Activated CD4-positive, CD25-positive, alpha-beta regulatory T cell treated with anti-CD3 and anti-CD28 coated beads, Interleukin-2, amount 50 U/mL, for 72 hours (primary cell): Measurements from ENCODE around the gene NRL.
A peak's percentile ranks its signal among the peaks of the same experiment; 100 is the strongest.
"Not testable (repeated sequence)": the region's sequence is repeated elsewhere in the genome, so short reads cannot be mapped to it uniquely, and the experiment has no call there.

Experiments used
- DNase-seq: peaks from one replicate; pipeline ENCODE4 v3.0.0; 2021

NRL gene

DNA sequence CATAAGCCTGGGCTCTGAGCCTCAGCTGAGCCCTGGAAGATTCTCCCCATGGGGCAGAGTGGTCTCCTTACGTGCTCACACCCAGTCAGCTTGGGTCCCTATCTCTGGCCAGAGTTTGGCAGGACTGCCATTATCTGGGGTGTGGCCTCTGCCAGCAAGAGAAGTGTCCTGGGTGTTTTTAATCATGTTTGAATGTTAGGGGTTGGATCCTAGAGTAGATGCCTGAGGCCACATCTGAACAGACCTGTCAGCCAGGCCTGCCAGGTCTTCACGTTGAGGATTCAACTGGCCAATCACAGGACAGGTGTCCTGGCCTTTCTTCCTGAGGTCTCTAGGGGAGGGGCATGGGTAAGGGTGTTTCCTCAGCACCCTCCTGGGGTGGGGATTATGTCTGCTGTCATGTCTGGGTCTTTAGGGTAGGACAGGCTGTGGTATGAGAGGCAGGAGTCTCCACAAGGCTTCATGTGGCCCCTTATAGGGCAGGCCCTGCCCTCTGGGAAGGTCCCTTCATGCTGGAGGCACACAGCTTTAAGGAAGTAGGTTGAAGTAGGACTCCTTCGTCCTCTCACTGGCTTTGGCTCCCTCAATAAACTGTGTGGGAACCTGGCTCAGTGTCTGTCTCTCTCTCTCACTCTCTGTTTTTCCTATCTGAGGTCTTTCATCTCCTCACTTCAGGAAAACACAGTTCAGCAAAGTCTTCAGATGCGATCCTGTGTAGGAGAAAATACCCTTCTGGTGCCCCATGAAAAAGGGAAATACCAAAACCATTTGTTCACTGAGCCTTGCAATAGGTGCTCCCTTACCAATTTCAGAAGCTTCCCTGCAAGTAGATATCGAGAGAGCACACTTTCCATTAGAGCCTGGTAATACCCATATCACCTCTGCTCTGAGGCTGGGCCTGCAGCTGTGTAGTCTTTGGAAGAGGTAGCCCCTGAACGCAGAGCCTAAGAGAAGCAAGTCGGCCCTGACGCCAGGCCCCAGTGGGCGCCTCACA, 9.0 kb upstream of the NRL start:
- DNase-seq, result no peak

DNA sequence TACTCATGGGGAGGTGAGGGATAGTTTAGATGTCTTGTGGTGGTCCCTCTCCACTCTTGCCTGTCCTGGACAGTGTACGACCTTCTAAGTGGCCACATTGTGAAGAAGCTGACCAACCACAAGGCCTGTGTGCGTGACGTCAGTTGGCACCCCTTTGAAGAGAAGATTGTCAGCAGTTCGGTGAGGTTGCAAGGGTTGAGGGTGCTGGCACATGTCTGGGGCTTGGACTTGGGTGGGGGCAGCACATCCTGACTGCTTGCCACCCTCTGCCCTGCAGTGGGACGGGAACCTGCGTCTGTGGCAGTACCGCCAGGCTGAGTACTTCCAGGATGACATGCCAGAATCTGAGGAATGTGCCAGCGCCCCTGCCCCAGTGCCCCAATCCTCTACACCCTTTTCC, 8.1 kb upstream of the NRL start:
- no peak for DNase-seq

DNA sequence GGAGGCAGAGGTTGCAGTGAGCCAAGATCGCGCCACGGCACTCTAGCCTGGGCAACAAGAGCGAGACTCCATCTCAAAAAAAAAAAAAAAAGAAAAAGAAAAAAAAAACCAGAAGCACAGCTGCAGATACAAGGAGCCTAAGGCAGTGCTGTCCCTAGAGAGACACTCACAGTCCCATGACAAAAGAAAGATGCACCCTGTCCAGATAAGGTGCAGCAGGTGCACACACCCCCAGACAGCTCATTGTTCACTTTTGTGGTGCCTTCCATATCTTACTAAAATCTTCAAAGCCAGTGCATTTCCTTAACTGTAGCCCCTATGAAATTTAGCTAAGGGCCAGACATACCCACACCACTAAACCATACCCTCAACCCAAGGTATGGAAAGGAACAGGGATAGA, 7.7 kb upstream of the NRL start:
- DNase-seq, result no peak

DNA sequence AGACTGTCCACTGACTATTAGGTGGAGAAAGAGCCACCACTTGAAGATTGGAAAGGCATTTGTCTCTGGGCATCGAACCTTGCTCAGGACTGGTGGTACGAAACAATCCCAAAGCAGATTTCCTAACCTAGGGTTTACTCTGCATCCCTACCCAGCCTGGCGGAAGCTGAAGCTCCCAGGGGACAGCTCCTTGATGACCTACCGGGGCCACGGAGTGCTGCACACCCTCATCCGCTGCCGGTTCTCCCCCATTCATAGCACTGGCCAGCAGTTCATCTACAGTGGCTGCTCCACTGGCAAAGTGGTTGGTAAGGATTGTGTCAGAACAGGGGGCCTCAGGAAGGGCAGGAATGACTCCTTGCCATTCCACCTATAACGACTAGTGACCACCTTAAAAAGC, 6.5 kb upstream of the NRL start:
- no peak for DNase-seq

DNA sequence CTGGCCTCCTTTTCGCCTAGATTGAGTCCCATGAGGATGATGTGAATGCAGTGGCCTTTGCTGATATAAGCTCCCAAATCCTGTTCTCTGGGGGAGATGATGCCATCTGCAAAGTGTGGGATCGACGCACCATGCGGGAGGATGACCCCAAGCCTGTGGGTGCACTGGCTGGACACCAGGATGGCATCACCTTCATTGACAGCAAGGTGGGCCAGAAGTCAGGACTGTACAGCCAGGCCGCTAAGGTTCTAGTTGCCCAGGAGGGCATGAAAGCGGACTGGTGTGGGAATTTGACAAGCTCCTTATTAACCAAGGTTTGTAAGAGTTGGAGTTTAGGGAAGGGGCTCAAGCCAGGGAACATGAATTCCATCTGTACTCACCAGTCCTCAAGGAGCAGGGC, 4.9 kb upstream of the NRL start:
- DNase-seq, result no peak

DNA sequence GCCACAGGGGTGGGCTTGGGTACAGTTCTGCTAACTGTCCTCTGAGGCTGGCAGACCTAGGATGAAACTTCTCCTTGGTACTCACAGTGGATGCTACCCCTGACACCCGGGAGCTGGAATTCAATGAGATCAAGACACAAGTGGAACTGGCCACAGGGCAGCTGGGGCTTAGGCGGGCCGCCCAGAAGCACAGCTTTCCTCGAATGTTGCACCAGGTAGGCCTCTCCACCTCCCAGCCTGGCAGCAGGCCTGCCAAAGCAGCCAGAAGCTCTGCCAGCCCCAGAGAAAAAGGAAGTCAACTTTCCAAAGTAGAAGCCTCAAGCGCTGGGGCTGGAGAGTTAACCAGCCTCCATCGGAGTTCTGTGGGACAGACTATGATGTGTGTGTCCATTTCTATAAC, 2.4 kb upstream of the NRL start:
- no peak for DNase-seq

DNA sequence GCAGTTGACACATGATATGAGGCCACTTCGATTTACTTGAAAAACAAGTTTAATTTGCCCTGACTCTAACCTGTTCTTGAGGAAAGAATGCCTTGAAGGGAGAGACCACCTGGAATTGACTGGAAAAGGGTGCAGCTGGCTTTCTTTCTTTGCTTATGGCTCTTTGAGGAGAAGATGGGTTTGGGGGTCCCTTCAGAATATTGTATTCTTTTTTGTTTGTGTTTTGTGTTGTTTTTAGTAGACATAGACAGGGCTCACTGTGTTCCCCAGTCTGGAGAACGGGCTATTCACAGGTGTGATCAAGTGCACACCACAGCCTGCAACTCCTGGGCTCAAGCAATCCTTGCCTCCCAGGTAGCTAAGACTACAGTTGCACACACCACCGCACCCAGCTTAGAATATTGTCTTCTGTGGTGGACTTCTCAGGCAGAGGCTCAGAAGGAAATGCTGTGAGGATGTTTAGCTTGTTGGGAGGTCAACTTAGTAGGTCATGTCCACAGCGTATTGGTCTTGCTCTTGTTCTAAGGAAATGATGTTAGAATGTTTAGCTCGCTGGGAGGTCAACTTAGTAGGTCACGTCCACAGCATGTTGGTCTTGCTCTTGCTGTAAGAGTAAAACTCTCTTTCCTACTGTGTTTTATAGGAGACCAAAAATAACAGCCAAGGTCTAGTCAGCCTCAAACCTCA, 1.5 kb upstream of the NRL start:
- DNase-seq, result no peak

DNA sequence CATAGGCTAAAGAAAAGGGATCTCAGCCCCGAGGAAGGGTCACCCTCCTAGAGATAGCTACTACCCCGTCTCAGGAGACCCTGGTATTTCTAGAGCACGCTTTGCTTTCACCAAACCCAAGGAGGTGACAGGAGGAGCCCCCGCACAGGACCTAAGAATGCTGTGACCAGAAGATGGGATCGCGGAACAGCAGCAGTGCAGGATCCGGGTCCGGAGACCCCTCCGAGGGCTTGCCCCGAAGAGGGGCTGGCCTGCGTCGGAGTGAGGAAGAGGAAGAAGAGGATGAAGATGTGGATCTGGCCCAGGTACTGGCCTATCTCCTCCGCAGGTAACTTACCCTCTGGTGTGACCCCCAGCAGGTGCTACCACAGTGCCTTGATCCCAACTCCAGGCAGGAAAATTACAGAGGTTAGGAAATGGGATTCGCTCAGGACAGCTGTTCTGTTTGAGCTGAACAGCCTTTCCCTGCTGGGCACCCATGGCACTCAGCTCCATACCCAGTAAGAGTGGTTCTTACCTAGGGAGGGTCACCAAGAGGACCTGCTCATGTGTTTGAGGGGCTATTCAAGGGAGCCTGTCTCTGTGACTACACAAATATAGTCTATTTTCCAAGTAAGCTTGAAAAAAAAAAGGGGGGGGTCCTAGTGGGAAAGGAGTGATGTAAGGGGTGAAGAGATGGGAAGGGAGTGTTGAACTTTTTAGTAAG, 826 bp upstream of the NRL start:
- no peak for DNase-seq

DNA sequence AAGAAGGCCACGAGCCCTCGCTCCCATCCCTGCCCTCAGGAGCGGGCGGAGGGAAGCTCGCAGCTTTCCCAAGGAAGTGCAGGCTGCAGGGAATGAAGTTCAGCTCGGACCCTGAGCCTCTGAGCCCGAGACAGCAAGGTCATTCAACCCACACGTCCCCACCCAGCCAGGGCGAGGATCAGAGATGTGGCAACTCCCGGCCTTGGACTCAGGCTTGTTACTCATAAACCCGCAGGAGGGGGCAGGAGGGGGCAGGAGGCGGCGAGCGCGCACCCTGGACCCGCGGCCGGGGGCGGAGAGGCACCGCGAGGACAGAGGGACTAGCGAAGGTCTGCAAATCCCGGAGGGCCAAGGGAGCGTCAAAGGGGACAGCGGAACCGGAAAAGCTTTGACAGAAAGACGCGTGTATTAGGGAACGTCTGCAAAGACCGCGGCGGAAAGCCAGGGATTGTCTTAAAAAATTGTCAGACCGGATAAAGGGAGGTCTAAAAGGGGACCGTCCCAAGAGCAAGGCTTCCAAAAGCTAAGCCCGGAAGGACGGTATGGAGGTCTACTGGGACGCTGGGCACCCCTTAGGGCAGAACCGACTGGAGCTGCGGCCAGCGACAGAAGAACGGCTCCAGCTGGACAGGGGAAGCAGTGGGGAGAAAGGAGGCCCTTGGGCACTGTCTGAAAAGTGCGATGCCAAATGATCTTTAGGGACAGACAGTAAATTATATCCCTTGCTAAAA, 783 bp downstream of the NRL start:
- peak; percentile 72 for DNase-seq

DNA sequence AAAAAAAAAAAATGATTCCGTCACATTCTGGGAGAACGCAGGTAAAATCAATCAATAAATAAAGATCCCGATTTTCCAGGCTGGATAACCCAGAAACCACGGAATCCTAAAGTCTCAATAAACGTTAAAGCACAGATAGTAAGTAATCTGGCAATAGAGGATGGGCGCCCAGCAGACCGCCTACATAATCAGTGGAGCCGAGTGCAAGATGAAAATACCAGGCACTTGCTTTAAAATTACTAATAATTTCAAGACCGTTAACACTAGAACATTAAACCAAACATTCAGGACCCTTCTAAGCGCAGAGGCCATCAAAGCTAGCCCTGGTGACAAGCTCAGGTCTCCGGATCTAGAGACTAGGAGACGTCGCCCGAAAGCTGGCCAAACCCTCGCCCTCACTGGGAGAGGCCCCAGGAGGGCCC, 1.4 kb downstream of the NRL start:
- no peak for DNase-seq

DNA sequence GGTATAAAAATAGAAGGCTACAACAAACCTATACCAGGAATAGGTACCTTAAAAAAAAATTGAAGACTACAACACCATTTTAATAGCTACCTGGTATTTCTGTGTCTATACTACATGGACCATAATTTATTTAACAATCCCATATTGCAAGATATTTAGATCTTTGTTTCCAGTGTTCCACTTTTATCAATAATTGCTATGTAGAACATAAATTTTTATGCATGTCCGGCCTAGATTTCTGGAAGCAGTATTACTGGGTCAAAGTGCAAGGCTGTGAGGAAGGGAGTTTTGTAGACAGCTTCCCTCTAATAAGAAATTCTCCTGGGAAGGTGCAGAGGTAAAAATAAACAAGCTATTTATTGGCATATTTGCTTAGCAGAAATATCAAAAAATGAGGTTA, 4.2 kb downstream of the NRL start:
- DNase-seq, result no peak

DNA sequence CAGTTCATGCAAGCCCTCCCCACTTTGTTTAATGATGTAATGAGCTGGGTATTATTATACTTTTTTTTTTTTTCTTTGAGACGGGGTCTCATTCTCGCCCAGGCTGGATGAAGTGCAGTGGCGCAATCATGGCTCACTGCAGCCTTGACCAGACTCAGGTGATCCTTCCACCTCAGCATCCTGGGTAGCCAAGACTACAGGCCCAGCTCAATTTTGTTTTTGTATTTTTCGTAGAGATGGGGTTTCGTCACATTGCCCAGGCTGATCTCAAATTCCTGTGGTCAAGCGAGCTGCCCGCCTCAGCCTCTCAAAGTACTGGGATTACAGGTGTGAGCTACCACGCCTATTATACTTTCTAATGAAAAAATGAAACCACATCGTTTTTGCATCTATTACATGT, 4.7 kb downstream of the NRL start:
- DNase-seq, result no peak

DNA sequence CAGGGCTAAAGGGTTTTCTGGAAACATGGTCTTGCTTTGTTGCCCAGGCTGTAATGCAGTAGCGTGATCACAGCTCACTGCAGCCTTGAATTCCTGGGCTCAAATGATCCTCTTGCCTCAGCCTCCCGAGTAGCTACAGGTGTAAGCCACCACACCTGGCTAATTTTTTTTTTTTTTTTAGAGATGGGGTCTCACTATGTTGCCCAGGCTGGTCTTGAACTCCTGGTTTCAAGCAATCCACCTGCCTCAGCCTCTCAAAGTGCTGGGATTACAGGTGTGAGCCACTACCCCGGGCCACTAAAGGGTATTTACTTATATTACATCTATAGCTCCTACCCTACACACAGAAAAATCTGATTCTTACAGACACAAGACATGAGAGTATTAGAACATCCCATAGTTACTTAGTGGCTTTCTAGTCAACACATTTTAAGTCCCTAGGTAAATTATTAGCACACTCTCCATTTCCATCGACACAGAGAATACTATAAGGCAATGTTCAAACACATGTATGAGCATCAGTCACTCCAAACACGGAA, 6.3 kb downstream of the NRL start:
- DNase-seq, result no peak

DNA sequence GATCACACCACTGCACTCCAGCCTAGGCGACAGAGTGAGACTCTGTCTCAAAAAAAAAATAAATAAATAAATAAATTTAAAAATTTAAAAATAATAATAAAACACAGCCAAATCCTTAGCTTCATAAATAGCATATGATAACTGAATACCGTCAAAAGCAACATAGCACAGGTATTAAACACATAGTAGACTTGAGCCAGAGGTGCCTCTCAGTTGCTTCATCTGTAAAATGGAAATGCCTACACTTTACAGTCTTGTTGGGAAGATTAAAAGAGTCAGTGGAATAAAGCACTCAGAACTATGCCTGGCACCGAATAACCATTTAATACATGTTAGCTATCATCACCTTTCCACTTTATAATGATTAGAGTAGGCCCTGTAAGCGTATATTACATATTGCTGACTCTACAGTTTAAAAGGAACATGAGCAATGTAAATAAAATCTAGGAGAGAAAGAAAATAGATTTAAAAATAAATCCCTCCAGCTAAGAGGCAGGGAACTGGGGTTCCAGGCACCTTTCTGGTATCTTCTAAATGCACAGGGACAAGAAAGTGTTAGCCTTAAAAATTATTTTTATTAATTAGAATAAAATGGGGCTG, 8.0 kb downstream of the NRL start:
- no peak for DNase-seq

DNA sequence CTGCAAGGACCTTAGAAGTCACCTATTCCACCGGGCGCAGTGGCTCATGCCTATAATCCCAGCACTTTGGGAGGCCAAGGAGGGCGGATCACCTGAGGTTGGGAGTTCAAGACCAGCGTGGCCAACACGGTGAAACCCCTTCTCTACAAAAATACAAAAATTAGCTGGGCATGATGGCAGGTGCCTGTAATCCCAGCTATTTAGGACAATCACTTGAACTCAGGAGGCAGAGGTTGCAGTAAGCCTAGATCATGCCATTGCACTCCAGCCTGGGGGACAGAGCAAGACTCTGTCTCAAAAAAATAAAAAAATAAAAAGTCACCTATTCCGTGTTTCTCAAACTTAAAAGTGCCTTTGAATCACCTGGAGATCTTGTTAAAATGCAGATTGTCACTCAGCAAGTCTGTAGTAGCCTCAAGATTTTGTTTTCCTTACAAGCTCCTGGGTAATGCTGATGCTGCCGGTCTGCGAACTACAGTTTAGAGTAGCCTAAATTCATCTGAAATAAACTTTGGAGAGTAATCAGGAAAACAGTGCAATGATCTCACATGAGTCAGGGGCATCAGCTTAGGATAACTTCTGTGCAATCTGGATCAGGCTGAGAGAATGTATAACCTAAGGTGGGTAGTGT, 9.0 kb downstream of the NRL start:
- not testable (repeated sequence) for DNase-seq

DNA sequence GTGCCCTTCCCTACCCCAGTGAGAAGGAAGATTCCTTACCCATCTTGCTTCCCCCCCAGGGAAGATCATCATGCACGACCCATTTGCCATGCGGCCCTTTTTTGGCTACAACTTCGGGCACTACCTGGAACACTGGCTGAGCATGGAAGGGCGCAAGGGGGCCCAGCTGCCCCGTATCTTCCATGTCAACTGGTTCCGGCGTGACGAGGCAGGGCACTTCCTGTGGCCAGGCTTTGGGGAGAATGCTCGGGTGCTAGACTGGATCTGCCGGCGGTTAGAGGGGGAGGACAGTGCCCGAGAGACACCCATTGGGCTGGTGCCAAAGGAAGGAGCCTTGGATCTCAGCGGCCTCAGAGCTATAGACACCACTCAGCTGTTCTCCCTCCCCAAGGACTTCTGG, 11.3 kb downstream of the NRL start:
- no peak for DNase-seq

DNA sequence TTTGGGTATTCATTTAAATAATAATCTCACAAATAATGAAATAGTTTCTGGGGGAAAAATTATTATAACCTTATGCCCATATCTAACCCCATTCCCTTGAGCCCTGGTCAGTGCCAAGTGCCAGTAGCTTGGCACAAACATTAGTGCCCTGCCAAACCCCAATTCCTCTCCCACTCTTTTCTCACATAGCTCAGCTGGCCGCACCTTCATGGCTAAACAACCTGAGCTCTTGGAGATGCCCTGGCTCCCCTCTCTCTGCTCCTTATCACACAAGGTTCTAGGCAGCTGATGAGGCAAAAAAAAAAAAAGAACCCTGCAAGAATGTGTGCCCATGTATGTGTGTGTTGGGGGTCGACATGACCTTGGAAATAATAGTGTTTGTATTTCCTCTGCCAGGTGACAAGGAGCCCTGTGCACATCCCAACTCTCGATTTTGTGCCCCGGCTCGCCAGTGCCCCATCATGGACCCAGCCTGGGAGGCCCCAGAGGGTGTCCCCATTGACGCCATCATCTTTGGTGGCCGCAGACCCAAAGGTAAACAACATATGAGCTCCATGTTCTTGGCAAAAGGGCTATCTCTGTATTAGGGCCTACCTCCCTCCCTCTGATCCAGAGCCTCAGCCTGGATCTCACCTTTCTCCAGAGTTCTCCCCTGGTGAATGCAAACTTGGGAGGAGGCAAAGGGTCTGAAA, 12.2 kb downstream of the NRL start:
- DNase-seq, result no peak

DNA sequence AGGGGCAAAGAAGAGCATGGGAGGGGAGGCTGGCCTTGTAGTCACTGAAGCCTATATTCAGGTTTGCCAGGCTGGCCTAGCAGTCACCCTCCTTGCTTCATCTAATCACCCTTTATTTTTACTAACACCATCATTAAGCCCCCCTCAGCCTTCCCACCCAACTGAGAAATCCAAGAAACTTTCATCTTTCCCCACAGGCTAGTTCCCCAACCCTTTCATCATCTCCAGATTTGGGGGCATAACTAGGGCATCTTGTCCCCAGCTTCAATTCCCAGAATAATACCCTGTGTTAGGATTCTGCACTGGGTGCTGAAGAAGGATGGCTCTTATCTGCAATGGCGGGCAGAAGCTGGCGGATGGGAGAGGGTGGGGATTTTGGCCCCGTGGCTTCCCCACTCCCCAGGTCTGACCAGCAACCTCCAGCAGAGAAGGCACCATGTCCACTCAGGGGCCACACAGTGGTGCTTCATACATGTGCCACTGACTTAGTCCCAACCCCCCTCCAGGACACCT, 13.7 kb downstream of the NRL start:
- no peak for DNase-seq

DNA sequence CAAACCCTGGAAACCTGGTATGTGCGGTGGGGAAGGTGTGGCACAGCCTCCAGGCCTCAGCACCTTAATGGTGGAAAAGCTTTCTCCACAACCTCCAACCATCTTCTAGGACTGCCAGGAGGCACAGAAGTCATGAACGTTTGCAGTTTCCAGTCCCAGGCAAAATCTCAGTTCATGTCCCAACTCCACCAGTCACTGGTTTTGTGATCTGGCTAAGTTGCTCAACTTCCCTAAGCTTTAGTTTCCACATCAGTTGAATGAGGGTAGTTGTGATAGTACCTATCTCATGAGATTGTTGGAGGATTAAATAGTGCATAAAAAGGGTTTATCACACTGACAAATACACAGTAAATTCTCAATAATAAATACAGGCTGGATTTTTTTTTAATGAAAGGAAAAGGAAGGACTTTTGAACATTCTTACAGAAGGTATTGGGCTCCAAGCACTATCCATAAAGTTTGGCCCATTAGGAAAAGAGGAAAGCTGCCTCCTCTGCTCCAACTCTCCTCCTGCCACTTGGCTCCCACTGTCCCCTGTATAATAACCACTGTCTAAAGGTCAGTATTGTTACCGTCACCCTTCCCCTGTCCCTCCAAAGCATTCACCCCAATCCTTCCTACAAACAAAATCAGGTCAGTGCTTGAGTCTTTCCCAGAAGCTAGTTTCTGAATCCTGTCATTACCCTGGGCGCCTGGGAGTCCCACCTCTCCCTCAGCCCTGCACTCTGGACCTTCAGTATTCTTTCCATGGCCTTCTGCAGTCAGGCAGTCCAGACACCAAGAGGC, 14.4 kb downstream of the NRL start:
- no peak for DNase-seq
